Measurements from ENCODE around the gene KLHL18. TPM values are rescaled to one million over a fixed set of nuclear protein-coding genes. Genes with fewer than 3 reads are reported as not detected.
"Not testable (repeated sequence)": the region's sequence is repeated elsewhere in the genome, so short reads cannot be mapped to it uniquely, and the experiment has no call there.

KLHL18 gene
- total RNA-seq, result 48.4 TPM
- long read RNA-seq, full-length matches to known transcripts, result 32 of 42 reads
- long read RNA-seq, partial matches to known transcripts, result 2 of 42 reads
- long read RNA-seq, other reads (novel, unspliced or antisense), result 8 of 42 reads

GRCh38 chr3:47282424-47283192 lies at the start of gene KLHL18, which contains the start of gene KIF9:
TSS of gene KLHL18 (plus strand) at chr3:47282944. CDS start at chr3:47282966, 22 bp downstream.
TSS of gene KIF9 (minus strand) at chr3:47282799. CDS start at chr3:47277374, 5,425 bp downstream.
- peak; percentile 98 for ATAC-seq (ENCODE audit: poor library complexity)
- peak; percentile 95 for DNase-seq
- intact Hi-C loops (cut with DNase I), result no loop called here

DNA sequence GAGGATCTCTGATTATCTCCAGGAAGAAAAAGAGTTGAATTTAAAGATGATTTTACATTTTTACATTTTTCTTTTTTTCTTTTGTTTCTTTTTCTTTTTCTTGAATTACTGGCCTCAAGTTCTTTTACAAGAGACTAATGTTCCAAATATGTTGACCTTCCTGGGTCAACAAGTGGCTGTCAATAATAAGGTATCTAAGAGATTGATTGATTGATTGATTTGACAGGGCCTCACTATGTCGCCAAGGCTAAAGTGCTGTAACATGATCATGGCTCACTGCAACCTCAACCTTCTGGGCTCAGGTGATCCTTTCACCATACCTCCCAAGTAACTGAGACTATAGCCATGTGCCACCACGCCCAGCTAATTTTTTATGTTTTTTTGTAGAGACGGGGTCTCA lies 44.7 kb upstream of the KLHL18 start:
- DNase-seq, result no peak
- ATAC-seq (ENCODE audit: poor library complexity), result no peak
- intact Hi-C loops (cut with DNase I), result no loop called here

GRCh38 chr3:47239929-47240328 lies 42.8 kb upstream of the KLHL18 start:
- no peak for DNase-seq
- intact Hi-C loops (cut with DNase I), result no loop called here
- ATAC-seq (ENCODE audit: poor library complexity), result no peak

- intact Hi-C loops (cut with DNase I), result no loop called here
- no peak for DNase-seq
- no peak for ATAC-seq (ENCODE audit: poor library complexity)
These were observed 39.2 kb upstream of the KLHL18 start for GRCh38 chr3:47243419-47244147.

GRCh38 chr3:47244531-47245100 lies 38.1 kb upstream of the KLHL18 start:
- no peak for DNase-seq
- intact Hi-C loops (cut with DNase I), result no loop called here
- no peak for ATAC-seq (ENCODE audit: poor library complexity)

DNA sequence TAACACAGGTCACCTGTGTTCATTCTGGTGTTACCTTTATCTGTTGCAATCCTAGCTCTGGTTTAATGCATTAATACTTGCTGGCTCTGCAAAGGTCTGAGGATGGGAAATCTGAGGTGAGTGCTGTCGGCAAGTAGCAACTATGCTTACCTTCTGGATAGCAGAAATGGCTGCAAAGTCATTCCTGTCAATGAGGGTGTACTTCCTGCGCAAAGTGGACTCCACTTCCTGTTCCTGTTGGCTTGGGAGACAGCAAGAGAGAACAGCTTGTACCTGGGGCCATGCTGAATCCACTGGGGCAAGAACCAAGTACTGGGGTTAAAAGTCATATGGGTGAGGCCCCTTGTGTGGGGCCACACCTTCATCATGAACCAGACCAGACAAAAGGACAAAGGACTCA lies 37.5 kb upstream of the KLHL18 start:
- ATAC-seq (ENCODE audit: poor library complexity) (no peak), DNase-seq (no peak)
- intact Hi-C loops (cut with DNase I), result no loop called here

- ATAC-seq (ENCODE audit: poor library complexity) (no peak), DNase-seq (no peak)
- intact Hi-C loops (cut with DNase I), result no loop called here
These were observed 35.3 kb upstream of the KLHL18 start for GRCh38 chr3:47247131-47248064.

- intact Hi-C loops (cut with DNase I), result loop anchor here (5.0 kb wide), 1 partner anchor 72 kb away; no protein-coding TSS in a partner anchor
- DNase-seq, result peak; percentile 46
These were observed 32.3 kb upstream of the KLHL18 start for GRCh38 chr3:47250309-47251060.

GRCh38 chr3:47251085-47251484 lies 31.7 kb upstream of the KLHL18 start:
- not testable (repeated sequence) for DNase-seq; ATAC-seq (ENCODE audit: poor library complexity)
- intact Hi-C loops (cut with DNase I), result loop anchor here (5.0 kb wide), 1 partner anchor 71 kb away; no protein-coding TSS in a partner anchor

More at GRCh38 chr3:47250309-47251060, 32.3 kb upstream of the KLHL18 start:
- ATAC-seq (ENCODE audit: poor library complexity), result peak; percentile 78

DNA sequence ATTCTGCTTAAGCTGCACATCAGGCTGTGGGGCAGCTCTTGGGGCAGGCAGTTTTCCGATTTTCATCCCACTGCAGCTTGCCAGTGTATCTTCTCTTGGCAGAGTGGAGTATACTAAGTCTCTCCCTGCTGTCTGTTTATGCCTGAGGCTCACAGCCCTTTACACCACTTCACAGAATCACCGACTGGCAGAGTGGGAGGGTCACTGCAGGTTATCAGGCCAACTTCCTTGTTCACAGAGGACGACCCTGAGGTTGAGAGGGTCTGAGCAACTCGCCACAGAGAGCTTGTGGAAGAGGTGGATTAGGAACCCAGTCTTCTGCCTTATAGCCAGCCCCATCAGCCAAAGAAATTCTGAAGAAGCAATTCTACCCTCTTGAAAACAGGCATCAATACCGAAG lies 31.1 kb upstream of the KLHL18 start:
- DNase-seq (no peak), ATAC-seq (ENCODE audit: poor library complexity) (no peak)
- intact Hi-C loops (cut with DNase I), result loop anchor here (5.0 kb wide), 1 partner anchor 71 kb away; no protein-coding TSS in a partner anchor

GRCh38 chr3:47256331-47256730 lies 26.4 kb upstream of the KLHL18 start:
- ATAC-seq (ENCODE audit: poor library complexity); DNase-seq; intact Hi-C loops (cut with DNase I): not testable (repeated sequence)

DNA sequence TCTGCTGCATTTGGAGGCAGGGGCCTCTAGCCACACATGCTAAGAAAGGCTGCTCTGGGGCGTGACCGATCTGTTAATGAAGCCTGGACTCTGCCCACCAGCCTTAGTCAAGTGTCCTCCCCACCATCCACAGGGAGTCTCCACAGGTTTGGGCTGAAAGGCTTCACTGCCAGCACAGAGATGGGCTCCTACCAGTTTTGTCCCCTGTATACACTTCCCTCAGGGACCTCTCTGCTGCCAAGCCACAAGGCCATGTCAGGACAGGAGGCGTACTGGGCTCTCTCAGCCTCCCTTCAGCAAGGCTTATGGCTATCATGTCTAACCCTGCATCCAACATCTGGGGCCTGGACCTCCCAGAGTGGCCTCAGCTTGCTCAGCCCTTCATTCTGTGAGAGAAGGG lies 23.6 kb upstream of the KLHL18 start:
- DNase-seq (no peak), ATAC-seq (ENCODE audit: poor library complexity) (no peak)
- intact Hi-C loops (cut with DNase I), result no loop called here

DNA sequence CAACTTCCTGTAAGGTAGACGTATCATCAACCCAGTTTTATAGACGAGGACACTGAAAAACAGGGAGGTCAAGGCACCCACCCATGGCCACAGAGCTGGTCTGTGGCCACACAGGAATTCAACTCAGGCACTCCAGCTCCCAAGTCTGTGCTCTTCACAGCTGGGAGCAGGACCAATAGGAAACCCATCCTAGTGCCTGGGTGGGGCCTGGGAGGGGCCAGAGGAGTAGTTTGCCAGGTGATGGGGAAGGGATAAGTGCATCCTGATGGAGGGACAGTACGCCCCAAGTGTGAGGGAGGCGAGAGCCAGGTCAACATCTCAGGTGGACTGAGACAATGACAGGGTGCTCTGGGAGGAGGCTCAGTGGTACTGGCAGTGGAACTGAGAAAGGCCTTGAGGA lies 22.1 kb upstream of the KLHL18 start:
- DNase-seq (no peak), ATAC-seq (ENCODE audit: poor library complexity) (no peak)
- intact Hi-C loops (cut with DNase I), result no loop called here

DNA sequence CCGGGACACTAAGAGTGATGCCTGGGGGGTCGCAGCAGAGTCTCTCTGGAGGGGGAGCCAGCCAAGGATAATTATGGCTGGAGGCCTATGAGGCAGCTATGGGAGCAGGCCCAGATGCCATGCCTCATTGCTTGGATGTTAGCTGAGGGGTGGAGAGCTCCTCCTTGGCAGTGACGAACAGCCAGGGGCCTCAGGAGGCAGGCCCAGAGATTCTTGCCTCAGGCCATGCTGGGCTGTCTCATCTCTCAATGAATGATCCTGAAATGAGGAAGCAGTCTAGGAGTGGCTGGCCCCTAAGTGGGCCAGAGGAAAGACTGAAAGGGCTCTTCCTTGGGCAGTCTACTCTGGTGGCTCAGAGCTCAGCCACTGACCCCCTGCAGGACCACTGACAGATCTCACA lies 21.4 kb upstream of the KLHL18 start:
- no peak for ATAC-seq (ENCODE audit: poor library complexity)
- DNase-seq, result no peak
- intact Hi-C loops (cut with DNase I), result no loop called here

DNA sequence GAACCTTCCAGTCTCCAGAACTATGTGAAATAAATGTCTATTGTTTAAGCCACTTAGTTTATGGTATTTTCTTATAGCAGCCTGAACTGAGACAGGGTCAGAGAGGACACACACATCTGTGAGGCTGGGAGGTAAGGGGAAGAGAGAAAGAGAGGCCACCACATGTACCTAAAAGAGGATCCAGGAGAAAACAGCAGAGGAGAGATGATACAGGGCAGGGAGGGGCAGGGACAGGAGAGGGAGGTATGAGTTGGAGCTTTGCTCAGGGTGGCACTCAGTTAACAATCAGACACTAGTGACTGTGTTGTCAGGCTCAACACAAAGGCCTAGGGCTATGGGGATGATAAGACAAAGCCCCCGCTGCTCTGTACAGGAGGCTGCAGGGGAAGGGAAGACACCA lies 17.7 kb upstream of the KLHL18 start:
- intact Hi-C loops (cut with DNase I), result no loop called here
- ATAC-seq (ENCODE audit: poor library complexity) (no peak), DNase-seq (no peak)

DNA sequence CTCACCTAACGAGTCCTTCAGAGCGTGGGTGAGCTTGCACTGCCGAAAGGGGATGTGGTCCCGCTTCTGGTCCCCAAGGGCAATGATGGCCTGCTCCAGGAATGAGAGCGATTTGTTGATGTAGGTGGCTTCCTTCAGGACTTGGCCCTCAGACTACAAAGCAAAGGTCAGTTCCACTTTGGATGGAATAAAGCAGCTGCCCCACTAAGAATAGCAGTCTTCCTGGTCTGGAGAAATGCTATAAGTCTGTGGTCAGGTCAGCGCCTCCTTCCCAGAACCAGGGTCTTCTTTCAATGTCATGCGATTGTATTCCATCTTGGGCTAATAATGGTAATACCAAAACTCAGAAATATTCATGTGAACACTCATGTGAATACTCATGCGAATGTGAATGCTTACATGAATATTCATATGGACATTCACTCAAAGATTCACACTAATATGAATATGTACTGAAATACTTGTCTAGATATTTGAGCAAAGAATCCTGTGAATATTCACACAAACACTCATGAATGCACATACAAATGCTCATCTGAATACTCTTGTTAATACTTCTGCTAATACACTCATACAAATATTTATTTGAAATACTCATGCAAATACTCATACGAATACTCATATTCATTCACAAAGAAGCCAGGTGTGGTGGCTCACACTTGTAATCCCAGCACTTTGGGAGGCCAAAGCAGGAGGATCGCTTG lies 16.9 kb upstream of the KLHL18 start:
- DNase-seq (no peak), ATAC-seq (ENCODE audit: poor library complexity) (no peak)
- intact Hi-C loops (cut with DNase I), result no loop called here
